ENCODE measurements around the gene CD4.

Gene CD4

GRCh38 chr12:6829536-6830220 is 40.4 kb downstream of the CD4 start:
- no peak for DNase-seq

GRCh38 chr12:6830286-6830890 is 41.1 kb downstream of the CD4 start:
- DNase-seq: no peak

- no peak for DNase-seq
These were observed 41.7 kb downstream of the CD4 start for GRCh38 chr12:6830999-6831398.

- DNase-seq: no peak
These were observed 42.2 kb downstream of the CD4 start for GRCh38 chr12:6831450-6831995.

- no peak for DNase-seq
These were observed 42.8 kb downstream of the CD4 start for GRCh38 chr12:6832125-6832524.

GRCh38 chr12:6833189-6833890 is 44.0 kb downstream of the CD4 start:
- DNase-seq: no peak

- no peak for DNase-seq
These were observed 44.9 kb downstream of the CD4 start for GRCh38 chr12:6834254-6834653.

GRCh38 chr12:6834873-6835272 is 45.5 kb downstream of the CD4 start:
- no peak for DNase-seq

- DNase-seq: no peak
These were observed 47.5 kb downstream of the CD4 start for GRCh38 chr12:6836851-6837250.

- DNase-seq: no peak
These were observed 48.2 kb downstream of the CD4 start for GRCh38 chr12:6837370-6838060.

GRCh38 chr12:6838854-6839253 is 49.5 kb downstream of the CD4 start:
- DNase-seq: no peak

- DNase-seq: no peak
These were observed 50.3 kb downstream of the CD4 start for GRCh38 chr12:6839482-6840201.

- no peak for DNase-seq
These were observed 51.0 kb downstream of the CD4 start for GRCh38 chr12:6840330-6840729.

GRCh38 chr12:6840761-6841515 is 51.6 kb downstream of the CD4 start, which contains the start of gene GNB3:
GNB3 (plus strand) TSS chr12:6840925; CDS start chr12:6841288, 363 bp downstream.
- no peak for DNase-seq

GRCh38 chr12:6842075-6842474 is 52.7 kb downstream of the CD4 start:
- no peak for DNase-seq

- no peak for DNase-seq
These were observed 54.0 kb downstream of the CD4 start for GRCh38 chr12:6843118-6843902.

- DNase-seq: no peak
These were observed 56.1 kb downstream of the CD4 start for GRCh38 chr12:6845395-6845794.

GRCh38 chr12:6846316-6846869 is 57.1 kb downstream of the CD4 start:
- no peak for DNase-seq

GRCh38 chr12:6847676-6848075 is 58.3 kb downstream of the CD4 start:
- no peak for DNase-seq

- DNase-seq: no peak
These were observed 60.1 kb downstream of the CD4 start for GRCh38 chr12:6849427-6849826.
